Gastroesophageal sphincter (tissue), 4 donors: ENCODE data around the gene ADAM12. TPM values are rescaled to one million over a fixed set of nuclear protein-coding genes. Genes with fewer than 3 reads are reported as not detected.
"Not testable (repeated sequence)": the region's sequence is repeated elsewhere in the genome, so short reads cannot be mapped to it uniquely, and the experiment has no call there.

Experiments
- ATAC-seq: fragments of 150-250 bp; one replicate; pipeline ENCODE4 v1.9.1; 2016; ENCODE audit warnings: mild to moderate bottlenecking, moderate library complexity
- H3K27ac ChIP-seq, 4 donors: fragments of 200-600 bp; sonication (generic) in 3 of 4; 1 replicate in 3 of 4; 2 replicates in 1 of 4; pipeline ENCODE4 v1.5.1; 2016 to 2019
- H3K27me3 ChIP-seq: fragments of 200-600 bp; sonication (generic); one replicate; pipeline ENCODE4 v1.5.1; 2019
- H3K36me3 ChIP-seq, 2 donors: fragments of 200-600 bp; sonication (generic); one replicate each; pipeline ENCODE4 v1.5.1; 2019; ENCODE audit warnings: control low read depth in 1 of 2
- H3K4me1 ChIP-seq, 3 donors: fragments of 200-600 bp; sonication (generic); 1 replicate in 2 of 3; 2 replicates in 1 of 3; pipeline ENCODE4 v1.5.1; 2016 to 2019; ENCODE audit warnings: control low read depth in 2 of 3
- H3K4me3 ChIP-seq, 2 donors: fragments of 200-600 bp; sonication (generic); one replicate each; pipeline ENCODE4 v1.5.1; 2019; ENCODE audit warnings: mild to moderate bottlenecking in 1 of 2, moderate library complexity in 1 of 2
- H3K9me3 ChIP-seq, 3 donors: fragments of 200-600 bp; sonication (generic); one replicate each; pipeline ENCODE4 v1.5.1; 2017 to 2019; ENCODE audit warnings: control low read depth in 2 of 3
- CTCF ChIP-seq, 4 experiments: fragments of 200-600 bp in 2 of 4; fragments of 450-650 bp in 2 of 4; sonication (generic) in 1 of 4; IDR thresholded peaks; one replicate each; pipeline ENCODE4 v1.5.1; 2017 to 2019; ENCODE audit warnings: antibody characterized with exemption in 4 of 4, mild to moderate bottlenecking in 2 of 4, moderate library complexity in 2 of 4
- EP300 ChIP-seq: sonication (generic); formaldehyde crosslinking; IDR thresholded peaks from one replicate; pipeline ENCODE4 v1.6.1; 2017; ENCODE audit warnings: antibody characterized with exemption, mild to moderate bottlenecking
- POLR2A ChIP-seq, 2 donors: fragments of 450-650 bp; IDR thresholded peaks; one replicate each; pipeline ENCODE4 v1.6.1; 2017; ENCODE audit warnings: antibody characterized with exemption in 2 of 2, mild to moderate bottlenecking in 2 of 2, moderate library complexity in 1 of 2
- POLR2AphosphoS5 ChIP-seq: sonication (generic); formaldehyde crosslinking; IDR thresholded peaks from one replicate; pipeline ENCODE4 v1.6.1; 2017; ENCODE audit warnings: antibody characterized with exemption
- WGBS, 2 donors: methylation state at CpG; one replicate each; pipeline ENCODE4 v1.1.5; 2018; ENCODE audit warnings: low coverage in 1 of 2; 5-methylcytosine and 5-hydroxymethylcytosine counted together
- total RNA-seq, 4 donors: library from RNA; depleted of rRNA; stranded (reverse); fragments of >200 nt; gene quantifications; one replicate each; pipeline ENCODE4 v1.1.0, GENCODE V29; 2016

ADAM12 gene
- total RNA-seq, 4 donors from 2014 or later, result 0.27 to 1.2 (median 0.89) TPM

DNA sequence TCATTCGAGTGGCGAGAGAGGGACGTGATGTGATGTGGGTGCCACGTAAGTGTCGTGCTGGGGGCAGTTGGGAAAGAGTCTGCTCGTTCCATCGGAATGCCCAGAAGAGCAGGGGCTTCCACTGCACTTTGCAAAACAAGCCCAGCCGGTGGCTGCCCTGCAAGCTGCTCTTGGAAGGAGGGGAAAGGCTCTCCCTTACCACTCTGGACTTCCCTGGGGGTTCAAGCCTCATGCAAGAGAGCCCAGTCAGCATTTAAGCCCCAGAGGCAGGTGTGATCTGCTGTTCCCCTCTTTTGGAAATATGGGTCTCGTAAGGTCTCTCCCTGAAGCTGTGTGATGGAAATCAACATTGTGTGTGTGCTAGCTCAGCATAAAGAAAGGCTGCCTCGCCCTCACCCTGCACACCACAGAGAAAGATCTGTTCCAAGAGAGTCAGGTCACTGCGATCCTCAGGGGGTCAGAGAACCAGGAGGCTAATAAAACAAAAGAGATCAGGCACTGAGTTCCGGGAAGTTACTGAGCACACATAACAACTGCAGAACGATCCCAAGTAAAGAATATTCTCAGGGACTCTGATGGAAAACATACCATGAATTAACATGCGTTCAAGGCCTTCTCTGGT lies 212.5 kb downstream of the ADAM12 start:
- no peak overlapping the region for H3K4me3 ChIP-seq
- no peaks in the 10 kb centered on the region for H3K4me1 ChIP-seq
- peaks cover 7% of the 10 kb centered on the region for H3K27me3 ChIP-seq
- ATAC-seq, result no peak
- WGBS, 2 donors, result 73 to 75% methylated on average over 7 to 8 of the region's 14 CpGs
- H3K9me3 ChIP-seq, result no peaks in the 10 kb centered on the region
- no peaks in the 10 kb centered on the region for H3K36me3 ChIP-seq
- no peak overlapping the region for H3K27ac ChIP-seq
- TF ChIP-seq CTCF (IDR thresholded peaks at IDR 0.05) (no peak), EP300 (no peak), POLR2A (IDR thresholded peaks at IDR 0.05) (no peak), POLR2AphosphoS5 (no peak)

- H3K36me3 ChIP-seq, H3K9me3 ChIP-seq, H3K27ac ChIP-seq, H3K4me3 ChIP-seq, H3K4me1 ChIP-seq, ATAC-seq: not testable (repeated sequence)
- H3K27me3 ChIP-seq, result peaks cover 14% of the 10 kb centered on the region
- 60 to 80% methylated on average over 1 of the region's 1 CpG for WGBS, 2 donors
Measured at GRCh38 chr10:126172755-126173154, 215.5 kb downstream of the ADAM12 start.

GRCh38 chr10:126171555-126171954 lies 216.7 kb downstream of the ADAM12 start:
- H3K4me3 ChIP-seq, result no peak overlapping the region
- peaks cover 14% of the 10 kb centered on the region for H3K27me3 ChIP-seq
- H3K27ac ChIP-seq, result no peak overlapping the region
- no peaks in the 10 kb centered on the region for H3K4me1 ChIP-seq
- TF ChIP-seq POLR2AphosphoS5, result no peak
- no peaks in the 10 kb centered on the region for H3K36me3 ChIP-seq
- 36 to 62% methylated on average over 2 to 5 of the region's 5 CpGs for WGBS, 2 donors
- no peak for ATAC-seq
- no peaks in the 10 kb centered on the region for H3K9me3 ChIP-seq

- Histone ChIP-seq H3K27ac (no peak overlapping the region), H3K27me3 (peaks cover 10% of the 10 kb centered on the region), H3K4me1 (no peaks in the 10 kb centered on the region), H3K9me3 (no peaks in the 10 kb centered on the region), H3K36me3 (no peaks in the 10 kb centered on the region), H3K4me3 (no peak overlapping the region)
- TF ChIP-seq POLR2A (IDR thresholded peaks at IDR 0.05) (no peak), POLR2AphosphoS5 (no peak), EP300 (no peak), CTCF (IDR thresholded peaks at IDR 0.05) (no peak)
- 63 to 70% methylated on average over 2 of the region's 2 CpGs for WGBS, 2 donors
- ATAC-seq, result no peak
Measured at GRCh38 chr10:126170776-126171175, 217.5 kb downstream of the ADAM12 start.

DNA sequence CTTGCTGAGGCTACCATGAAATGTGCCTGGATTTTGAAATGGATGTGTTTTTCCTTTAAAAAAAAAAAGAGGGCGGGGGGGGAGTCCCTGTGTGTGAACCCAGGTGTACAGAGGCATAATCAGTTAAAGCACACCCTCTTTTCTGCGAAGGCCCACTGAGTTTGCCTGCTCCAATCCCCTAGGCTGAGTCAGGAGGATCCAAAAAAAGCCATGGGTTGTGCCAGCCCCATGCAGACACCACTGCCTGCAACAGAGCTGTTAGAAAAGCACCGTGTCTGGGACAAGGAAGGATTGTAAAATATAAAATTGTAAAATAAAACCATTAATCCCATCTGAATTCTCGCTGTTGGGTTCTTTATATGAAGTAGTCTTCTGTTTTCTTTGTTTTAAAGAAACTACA lies 217.9 kb downstream of the ADAM12 start:
- WGBS, 2 donors, result 62 to 64% methylated on average over 3 to 4 of the region's 4 CpGs
- Histone ChIP-seq H3K4me3 (no peak overlapping the region), H3K36me3 (no peaks in the 10 kb centered on the region), H3K9me3 (no peaks in the 10 kb centered on the region), H3K27ac (no peak overlapping the region), H3K27me3 (peaks cover 7% of the 10 kb centered on the region), H3K4me1 (no peaks in the 10 kb centered on the region)
- no peak for TF ChIP-seq EP300
- TF ChIP-seq CTCF (IDR thresholded peaks at IDR 0.05), result no peak
- no peak for TF ChIP-seq POLR2A (IDR thresholded peaks at IDR 0.05)
- TF ChIP-seq POLR2AphosphoS5, result no peak
- no peak for ATAC-seq

GRCh38 chr10:126169899-126170298 lies 218.4 kb downstream of the ADAM12 start:
- peaks cover 7% of the 10 kb centered on the region for H3K27me3 ChIP-seq
- no peaks in the 10 kb centered on the region for H3K4me1 ChIP-seq
- TF ChIP-seq POLR2A (IDR thresholded peaks at IDR 0.05) (no peak), EP300 (no peak), CTCF (IDR thresholded peaks at IDR 0.05) (no peak), POLR2AphosphoS5 (no peak)
- ATAC-seq, result no peak
- no peak overlapping the region for H3K4me3 ChIP-seq
- no peaks in the 10 kb centered on the region for H3K9me3 ChIP-seq
- 66 to 70% methylated on average over 3 to 5 of the region's 7 CpGs for WGBS, 2 donors
- H3K27ac ChIP-seq, result no peak overlapping the region
- H3K36me3 ChIP-seq, result no peaks in the 10 kb centered on the region
